ENCODE measurements around the gene GCFC2.
A peak's percentile ranks its signal among the peaks of the same experiment; 100 is the strongest.

GRCh38 chr2:75729861-75730260 lies 19.1 kb upstream of the GCFC2 start:
- TF ChIP-seq CTCF (IDR thresholded peaks at IDR 0.05) = peak in 1 of 7 experiments; percentile 19
- no peak for TF ChIP-seq POLR2AphosphoS5 (IDR thresholded peaks at IDR 0.05)

Measured in stomach (tissue), 4 donors.